GM18517 (cell line): Measurements from ENCODE around the gene GPR78.

Experiments used
- ATAC-seq: cut with Tn5 transposase; IDR thresholded peaks from one replicate; pipeline ENCODE4 v1.9.1; 2021; ENCODE audit warnings: mild to moderate bottlenecking, moderate library complexity; ENCODE audit not compliant: unreplicated experiment

GPR78 gene

GRCh38 chr4:8583655-8584025 lies 3.4 kb downstream of the GPR78 start:
- no peak for ATAC-seq

- ATAC-seq, result no peak
These were observed 5.0 kb downstream of the GPR78 start for GRCh38 chr4:8585186-8585585.

GRCh38 chr4:8585721-8586212 lies 5.6 kb downstream of the GPR78 start:
- no peak for ATAC-seq

GRCh38 chr4:8586246-8586645 lies 6.1 kb downstream of the GPR78 start:
- ATAC-seq, result no peak

GRCh38 chr4:8586671-8587468 lies 6.7 kb downstream of the GPR78 start:
- ATAC-seq, result no peak

GRCh38 chr4:8587469-8588195 lies 7.4 kb downstream of the GPR78 start:
- ATAC-seq, result no peak

- ATAC-seq, result no peak
These were observed 7.9 kb downstream of the GPR78 start for GRCh38 chr4:8588196-8588470.

- ATAC-seq, result no peak
These were observed 9.1 kb downstream of the GPR78 start for GRCh38 chr4:8589336-8589735.

GRCh38 chr4:8589823-8590545 lies 9.8 kb downstream of the GPR78 start:
- ATAC-seq, result no peak

- ATAC-seq, result no peak
These were observed 10.3 kb downstream of the GPR78 start for GRCh38 chr4:8590546-8590880.

- ATAC-seq, result no peak
These were observed 10.9 kb downstream of the GPR78 start for GRCh38 chr4:8591114-8591513.

GRCh38 chr4:8591626-8592365 lies 11.6 kb downstream of the GPR78 start:
- ATAC-seq, result no peak

- no peak for ATAC-seq
These were observed 12.4 kb downstream of the GPR78 start, which contains the start of gene CPZ for GRCh38 chr4:8592366-8593263. Gene CPZ, plus strand, starts transcription at chr4:8592765. Its CDS starts 69 bp downstream, at chr4:8592834.

GRCh38 chr4:8593264-8594096 lies 13.3 kb downstream of the GPR78 start:
- no peak for ATAC-seq

- ATAC-seq, result no peak
These were observed 14.2 kb downstream of the GPR78 start for GRCh38 chr4:8594097-8595038.

- ATAC-seq, result no peak
These were observed 15.3 kb downstream of the GPR78 start for GRCh38 chr4:8595237-8596087.

GRCh38 chr4:8596891-8597290 lies 16.7 kb downstream of the GPR78 start:
- ATAC-seq, result no peak
